HG02938 (cell line): ENCODE data around the gene PTPRM.

Source experiments
- ATAC-seq: cut with Tn5 transposase; IDR thresholded peaks from one replicate; pipeline ENCODE4 v1.9.1; 2021; ENCODE audit warnings: mild to moderate bottlenecking, moderate library complexity; ENCODE audit not compliant: unreplicated experiment

Gene PTPRM

DNA sequence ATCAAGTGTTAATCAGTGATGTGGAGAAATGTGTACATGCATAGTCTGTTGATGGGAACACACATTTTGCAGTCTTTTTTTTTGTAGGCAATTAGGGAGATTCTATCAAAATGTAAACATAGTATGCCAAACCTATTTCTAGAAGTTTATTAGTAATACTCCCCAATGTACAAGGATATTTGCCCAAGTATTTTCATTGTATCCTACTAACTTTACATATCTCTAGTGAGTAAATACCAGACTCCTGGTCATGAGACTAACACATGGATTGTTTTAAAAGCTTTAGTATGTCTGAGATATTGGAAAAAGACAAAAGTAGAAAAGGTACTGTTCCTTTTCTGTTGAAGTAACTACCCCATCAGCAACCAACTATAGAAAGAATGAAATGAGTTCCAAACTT, 513.0 kb downstream of the PTPRM start:
- ATAC-seq, result no peak

DNA sequence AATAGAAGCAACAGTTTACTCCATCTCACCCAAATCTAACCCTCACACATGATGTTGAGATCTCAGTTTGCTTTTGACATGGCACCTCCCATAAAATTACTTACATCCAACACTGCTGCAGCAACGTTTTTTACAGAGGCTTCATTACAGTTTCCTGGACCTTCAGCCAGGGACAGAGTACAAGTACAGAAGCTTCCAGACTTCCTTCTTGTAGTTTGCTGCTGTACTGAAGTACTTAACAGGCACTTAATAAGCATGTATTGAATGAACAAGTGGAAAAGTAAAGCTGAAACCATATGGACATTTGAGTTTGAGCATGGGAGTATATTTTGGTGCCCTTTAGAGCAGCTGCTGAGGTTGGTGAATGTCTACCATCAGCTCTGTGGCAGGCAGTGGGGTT, 514.2 kb downstream of the PTPRM start:
- ATAC-seq, result no peak

DNA sequence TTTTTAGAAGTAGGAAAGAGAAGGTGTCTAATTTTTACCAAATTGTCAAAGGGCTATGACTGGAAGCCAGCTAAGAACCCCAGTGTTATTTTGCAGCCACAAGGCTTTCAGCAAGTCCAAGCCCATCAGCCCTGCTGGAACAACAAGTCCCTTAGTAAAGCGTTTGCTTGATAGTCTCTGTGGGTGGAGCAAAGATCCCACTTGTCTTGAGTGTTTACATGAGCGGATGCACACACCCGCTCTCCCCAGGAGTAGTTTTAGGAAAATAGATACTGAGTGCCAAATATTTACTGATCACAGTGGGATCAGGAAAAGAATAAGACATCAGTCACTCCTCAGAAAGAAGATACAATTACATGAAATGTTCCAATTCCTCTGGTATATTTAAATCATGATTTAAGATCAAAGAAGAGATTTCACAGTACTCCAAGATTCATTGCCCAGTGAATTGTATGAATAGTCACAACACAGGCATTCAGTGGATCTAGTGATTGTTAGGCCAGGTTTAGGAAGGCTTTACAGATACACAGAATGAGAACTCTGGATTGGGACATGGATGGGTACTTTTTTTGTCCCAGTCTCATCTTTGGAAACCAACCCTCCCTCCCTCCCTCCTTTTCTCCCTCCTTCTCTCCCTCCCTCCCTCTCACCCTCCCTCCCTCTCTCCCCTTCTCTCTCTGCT, 514.9 kb downstream of the PTPRM start:
- no peak for ATAC-seq

DNA sequence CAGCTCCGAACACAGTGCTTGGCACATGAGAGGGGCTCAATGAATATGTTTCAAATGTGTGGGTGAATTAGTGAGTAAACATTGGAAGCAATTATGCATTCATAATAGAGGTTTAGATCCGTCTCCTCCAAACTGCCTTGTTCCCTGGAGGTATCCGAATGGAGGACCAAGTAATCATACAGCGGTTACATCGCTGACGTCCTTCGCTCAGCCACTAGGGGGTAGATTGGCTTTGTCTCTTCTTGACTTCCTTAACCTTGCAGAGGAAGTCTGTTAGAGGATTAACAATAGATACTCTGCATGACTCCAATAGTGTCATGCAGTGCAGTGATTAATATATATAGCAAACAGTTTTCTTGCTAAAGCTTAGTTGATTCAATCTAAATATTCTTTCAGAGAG, 517.0 kb downstream of the PTPRM start:
- ATAC-seq, result no peak

DNA sequence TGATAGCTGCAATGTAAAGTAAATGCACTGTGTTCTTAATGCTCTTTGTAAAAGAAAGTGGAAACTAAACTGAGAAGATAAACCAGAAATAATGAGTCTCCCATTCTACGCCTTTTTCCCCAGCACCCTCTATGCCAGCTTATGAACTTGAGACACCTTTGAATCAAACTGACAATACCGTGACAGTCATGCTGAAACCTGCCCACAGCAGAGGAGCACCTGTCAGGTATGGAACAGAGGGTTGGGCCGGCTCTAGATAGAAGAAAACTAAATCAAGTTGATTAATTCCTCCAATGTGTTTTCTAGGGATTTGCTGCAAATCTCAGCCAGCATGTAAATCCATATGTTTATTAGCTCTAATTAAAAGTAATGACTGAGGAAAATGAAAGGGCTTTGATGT, 521.5 kb downstream of the PTPRM start:
- ATAC-seq, result no peak

GRCh38 chr18:8091035-8091434, 523.9 kb downstream of the PTPRM start:
- no peak for ATAC-seq

- ATAC-seq, result no peak
Observed at GRCh38 chr18:8095947-8096570, 528.9 kb downstream of the PTPRM start.

DNA sequence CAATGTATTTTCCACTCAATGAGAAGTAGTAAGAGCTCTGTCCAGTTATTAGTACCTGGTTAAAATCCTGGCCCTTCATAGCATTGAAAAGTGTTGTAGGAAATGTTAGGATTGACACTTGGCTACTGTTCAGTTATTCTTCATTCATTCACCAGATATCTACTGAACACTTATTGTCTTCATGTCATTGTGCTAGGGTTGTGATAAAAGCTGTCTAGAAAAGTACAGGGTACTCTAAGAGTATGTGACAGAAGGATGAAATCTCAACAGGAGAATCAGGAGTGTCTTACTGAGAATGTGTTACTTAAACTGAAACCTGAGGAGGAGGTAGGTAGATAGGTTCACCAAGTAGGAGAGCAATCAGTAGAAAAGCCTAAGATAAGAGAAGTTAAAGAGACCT, 530.3 kb downstream of the PTPRM start:
- no peak for ATAC-seq

DNA sequence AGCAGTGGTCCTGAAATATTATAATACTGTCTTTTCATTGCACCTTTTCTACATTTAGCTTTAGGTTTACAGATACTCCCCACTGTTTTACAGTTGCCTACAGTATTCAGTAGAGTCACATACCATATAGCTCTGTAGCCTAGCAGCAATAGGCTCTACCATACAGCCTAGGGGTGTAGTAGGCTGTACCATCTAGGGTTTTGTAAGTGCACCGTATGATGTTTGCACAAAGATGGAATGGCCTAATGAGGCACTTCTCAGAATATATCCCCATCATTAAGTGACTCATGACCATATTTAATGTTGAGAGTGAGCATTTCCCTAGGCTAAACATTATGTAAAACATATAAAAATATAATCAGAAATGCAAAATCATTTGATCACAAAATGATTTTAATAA, 530.8 kb downstream of the PTPRM start:
- ATAC-seq, result no peak

DNA sequence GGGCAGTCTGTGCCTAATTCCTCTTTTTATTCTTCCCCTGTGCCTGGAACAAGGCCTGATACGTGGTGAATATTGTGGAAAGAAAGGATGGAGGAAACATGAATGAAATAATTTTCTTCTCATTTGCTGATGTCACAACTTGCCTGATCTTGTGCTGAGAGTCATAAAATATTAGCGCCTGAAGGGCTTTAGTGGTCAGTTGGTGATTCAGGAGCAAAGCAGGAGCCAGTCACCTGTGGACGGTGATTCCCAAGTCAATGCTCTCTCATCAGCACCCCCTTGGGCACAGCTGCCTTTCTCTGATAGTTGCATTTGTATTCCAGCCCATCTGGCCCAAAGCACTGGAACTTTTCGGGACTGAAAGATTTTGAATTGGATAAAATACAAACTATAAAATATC, 539.5 kb downstream of the PTPRM start:
- no peak for ATAC-seq

GRCh38 chr18:8107426-8107825, 540.3 kb downstream of the PTPRM start:
- ATAC-seq, result no peak

GRCh38 chr18:8114480-8114879, 547.4 kb downstream of the PTPRM start:
- ATAC-seq, result no peak

GRCh38 chr18:8116341-8117005, 549.4 kb downstream of the PTPRM start:
- ATAC-seq, result no peak

DNA sequence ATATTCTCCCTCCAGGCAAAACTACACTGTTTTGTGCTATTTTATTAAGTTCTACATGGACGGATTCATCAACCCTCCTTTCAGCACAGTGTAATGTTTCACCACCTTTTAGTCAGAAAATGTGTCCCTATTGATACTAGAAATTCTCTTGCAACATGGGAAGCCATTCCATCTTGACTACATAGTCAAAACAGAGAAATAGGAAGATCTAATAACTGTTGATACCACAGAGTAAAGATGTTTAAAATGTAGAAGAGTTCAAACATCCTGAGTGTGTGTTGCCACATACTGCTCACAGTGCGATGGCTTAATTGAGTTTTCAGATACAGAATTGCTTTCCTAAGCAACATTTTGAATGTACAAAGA, 549.9 kb downstream of the PTPRM start:
- no peak for ATAC-seq

GRCh38 chr18:8121101-8121500, 554.0 kb downstream of the PTPRM start:
- no peak for ATAC-seq

GRCh38 chr18:8121942-8122480, 554.9 kb downstream of the PTPRM start:
- no peak for ATAC-seq

GRCh38 chr18:8124232-8125146, 557.4 kb downstream of the PTPRM start:
- no peak for ATAC-seq

- ATAC-seq, result no peak
Observed at GRCh38 chr18:8130096-8130495, 563.0 kb downstream of the PTPRM start.

GRCh38 chr18:8133032-8133431, 565.9 kb downstream of the PTPRM start:
- ATAC-seq, result no peak

- no peak for ATAC-seq
Observed at GRCh38 chr18:8133888-8134287, 566.8 kb downstream of the PTPRM start.

DNA sequence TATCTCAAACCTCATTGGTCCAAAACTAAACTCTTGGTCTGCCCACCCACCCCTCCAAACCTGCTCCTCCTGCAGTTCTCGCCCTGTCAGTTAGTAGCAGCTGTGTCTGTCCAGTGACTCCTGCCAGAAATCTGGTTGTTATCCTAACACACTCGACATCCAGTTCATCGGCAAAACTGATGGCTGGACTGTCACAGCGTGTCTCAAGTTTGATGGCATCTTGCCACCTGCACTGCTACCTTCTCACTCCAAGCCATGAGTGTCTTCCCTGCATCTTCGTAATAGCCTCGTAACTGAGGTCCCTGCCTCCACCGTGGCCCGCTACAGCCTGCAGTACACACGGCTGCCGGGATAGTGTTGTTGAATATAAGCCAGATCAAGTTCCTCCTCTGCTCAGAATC, 572.0 kb downstream of the PTPRM start:
- no peak for ATAC-seq
